NCI-H446 (cell line): Measurements from ENCODE around the gene ST8SIA1.

Experiments used
- DNase-seq, 2 experiments: peaks; one replicate each; lab custom pipeline; 2025; lab: John Stamatoyannopoulos, UW

The ST8SIA1 gene

DNA sequence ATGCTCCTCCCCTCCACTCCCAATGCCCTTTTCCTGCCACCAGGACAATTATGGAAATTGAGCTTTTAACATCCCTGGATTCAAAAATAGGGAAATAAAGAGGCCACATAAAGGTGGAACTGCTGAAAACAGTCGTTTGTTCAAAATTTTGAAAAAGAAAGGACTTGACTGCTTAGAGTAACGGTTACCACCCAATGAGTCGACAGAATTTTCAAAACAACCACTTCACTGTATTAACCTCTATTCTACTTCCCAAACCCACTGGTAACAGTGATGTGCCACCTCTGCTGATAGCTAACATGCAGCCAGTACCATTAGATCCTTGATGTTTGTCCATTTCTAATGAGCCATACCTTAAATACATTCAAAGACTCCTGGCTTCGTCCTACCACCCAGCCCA is 4.9 kb downstream of the ST8SIA1 start:
- DNase-seq: no peak

DNA sequence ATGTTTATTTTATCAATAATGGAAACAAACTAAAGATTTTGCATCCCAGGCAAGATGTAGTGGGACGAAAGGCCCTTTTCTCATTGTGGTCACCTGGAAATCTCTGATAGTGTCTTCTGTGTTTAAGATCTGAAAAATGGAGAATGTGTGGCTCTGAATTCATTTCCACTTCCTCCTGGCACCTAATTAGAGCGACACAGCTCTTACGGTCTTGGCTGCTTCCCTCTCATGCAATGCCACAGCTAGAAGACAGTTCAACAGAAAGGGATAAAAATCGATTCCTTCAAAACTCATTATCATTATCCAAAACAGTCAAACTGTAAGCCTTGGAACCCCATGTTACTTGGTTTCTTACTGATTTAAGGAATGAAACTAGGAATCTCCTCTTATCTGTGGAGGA is 9.3 kb downstream of the ST8SIA1 start:
- DNase-seq: no peak

DNA sequence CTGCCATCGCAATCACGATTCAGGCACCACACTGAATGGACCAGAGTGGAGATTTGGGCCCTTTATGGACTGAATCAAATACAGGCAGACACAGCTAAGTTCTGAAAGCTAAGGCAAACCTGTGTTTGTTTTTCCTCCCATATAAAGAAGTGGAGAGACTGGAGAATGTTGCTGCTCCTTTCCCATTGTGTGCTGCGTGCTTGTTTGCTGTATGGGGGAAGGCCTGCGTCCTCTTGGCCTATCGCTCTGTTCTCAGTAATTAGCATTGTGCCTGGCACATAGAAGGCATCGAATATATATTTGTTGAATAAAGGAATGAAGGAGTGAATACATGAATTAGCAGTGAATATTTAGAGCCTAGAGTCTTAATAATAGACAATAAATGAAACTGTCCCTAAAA is 12.4 kb downstream of the ST8SIA1 start:
- DNase-seq: no peak

DNA sequence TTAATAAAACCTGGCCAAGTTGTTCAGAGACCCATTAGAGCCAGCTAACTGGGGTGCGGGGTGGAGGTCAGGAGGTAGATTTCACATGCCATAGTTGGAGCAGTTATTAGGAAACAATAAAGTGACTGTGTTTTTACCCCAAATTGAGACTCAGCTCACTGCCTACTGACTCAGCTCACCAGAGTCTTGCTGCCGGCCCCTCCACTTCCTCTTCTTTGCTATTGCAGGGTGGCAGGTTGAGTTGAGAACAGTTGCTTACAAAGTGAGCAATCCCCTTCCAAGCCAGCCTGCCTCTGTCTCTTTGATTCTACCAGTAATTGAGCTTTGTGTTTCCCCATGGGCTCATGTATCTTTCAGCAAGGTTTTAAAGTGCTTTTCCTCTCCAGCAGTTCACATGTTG is 12.9 kb downstream of the ST8SIA1 start:
- DNase-seq: no peak

DNA sequence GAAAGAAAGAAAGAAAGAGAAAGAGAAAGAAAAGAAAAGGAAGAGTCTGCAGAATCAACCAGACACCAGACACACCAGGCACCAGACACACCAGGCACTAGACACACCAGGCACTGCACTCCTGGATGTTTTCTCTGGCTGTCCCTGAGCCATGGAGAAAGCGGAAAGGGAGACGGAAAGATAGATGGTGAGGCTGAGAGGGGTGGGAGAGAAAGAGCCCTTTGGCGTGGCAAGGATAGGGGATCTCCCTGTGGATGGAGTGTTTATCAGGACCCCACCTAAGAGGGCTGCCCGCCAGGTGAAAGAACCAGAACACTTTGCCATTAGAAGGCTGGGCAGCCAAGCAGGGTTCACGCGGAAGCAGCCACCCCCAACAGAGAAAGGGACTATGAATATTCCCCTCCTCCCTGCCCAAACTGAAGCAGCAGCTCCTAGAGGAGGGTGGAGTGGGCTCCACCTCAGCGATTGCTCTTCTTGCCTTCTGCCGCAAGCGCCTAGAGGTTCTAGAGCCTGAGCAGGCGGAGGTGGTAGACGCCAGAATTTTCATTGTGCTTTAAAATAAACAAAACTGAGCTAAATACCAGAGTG is 13.4 kb downstream of the ST8SIA1 start:
- no peak for DNase-seq

DNA sequence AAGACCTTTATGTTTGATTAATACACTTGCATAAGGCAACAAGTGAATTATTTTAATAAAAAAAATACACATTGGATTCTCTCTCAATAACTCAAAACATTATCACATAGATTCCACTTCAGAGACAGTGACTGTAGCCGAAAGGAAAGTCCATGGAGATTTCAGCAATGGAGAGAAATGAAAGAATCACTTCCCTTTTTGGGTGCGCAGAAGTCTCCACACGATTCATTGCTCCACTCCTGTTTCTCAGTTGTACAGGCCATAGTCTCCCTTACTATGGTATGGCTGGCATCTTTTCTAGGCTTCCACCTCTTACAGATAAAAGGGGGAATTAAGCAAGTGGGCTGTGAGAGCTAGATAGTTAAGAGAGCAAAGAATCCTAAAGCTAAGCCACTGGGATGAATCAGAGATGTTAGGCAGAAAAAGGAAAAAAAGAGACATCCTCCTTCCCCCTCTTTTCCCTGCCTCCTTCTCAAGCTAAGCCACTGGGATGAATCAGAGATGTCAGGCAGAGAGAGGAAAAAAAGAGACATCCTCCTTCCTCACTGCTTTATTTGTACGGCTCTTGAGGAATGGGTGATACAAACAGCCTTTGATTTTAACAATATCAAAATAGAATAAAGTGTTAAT is 16.3 kb downstream of the ST8SIA1 start:
- DNase-seq: no peak

DNA sequence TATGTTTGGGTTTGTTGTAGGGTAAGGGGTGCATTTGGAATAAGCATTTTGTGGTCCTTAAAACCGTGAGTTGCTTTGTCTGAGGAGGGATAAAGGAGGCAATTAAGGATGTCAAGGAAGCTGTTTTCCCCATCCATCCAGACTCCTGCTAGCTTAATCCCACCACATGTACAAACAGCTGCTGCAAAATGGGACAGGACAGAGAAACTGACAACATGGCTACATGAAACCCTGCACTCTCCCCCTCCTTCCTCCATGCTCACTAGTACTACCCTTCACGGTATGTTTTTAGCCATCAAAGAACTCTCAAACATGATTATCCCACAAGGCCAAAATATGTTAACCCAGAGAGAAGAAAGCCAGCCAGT is 20.6 kb downstream of the ST8SIA1 start:
- DNase-seq: no peak

DNA sequence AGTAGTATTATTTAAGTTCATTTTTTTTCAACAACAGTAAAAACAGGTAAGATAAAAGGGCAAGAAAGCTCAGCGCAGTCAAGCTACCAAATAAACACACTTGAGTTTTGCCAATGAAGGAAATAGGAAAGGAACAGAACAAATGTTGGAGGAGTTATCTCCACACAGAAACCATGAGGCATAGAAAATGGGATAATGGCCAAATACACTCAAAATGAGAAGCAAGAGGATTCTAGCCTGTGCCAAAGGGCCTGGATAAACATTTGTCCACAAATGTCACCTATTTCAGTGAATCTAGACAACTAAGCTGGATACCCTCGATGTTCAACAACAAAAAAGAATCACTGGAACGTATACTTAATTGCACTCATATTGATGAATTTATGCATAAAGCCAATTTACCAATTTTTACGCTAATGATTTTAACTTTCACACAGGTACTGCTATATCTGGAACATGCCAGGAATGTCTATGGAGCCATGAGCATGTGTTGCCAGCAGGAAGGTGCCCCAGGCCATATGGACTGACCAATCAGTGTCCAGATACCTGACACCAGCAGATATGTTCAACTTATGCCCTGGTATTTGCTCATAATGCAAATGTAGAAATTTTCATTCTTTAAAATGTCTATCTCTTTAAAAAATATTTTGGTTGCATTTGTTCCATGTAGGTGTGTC is 21.1 kb downstream of the ST8SIA1 start:
- DNase-seq: peak in 1 of 2 experiments; percentile 47

DNA sequence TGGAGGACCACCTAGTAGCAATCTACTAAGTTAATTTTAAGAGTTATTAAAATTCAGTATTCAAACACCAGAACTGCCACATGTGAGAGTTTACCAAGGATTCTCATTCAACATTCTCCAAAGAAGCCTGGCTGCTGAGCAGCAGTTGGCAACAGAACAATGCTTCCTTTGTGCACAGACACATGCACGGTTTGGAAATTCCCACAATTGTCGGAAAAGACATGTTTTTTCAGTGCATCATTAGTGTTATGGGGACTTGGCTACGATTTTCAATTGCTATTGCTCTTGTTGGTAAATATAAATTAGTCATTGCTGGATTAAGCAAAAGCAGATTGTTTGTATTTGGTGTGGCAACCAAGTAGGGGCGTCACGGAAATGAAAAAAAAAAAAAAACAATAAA is 22.2 kb downstream of the ST8SIA1 start:
- DNase-seq: peak; percentile 20 to 44

DNA sequence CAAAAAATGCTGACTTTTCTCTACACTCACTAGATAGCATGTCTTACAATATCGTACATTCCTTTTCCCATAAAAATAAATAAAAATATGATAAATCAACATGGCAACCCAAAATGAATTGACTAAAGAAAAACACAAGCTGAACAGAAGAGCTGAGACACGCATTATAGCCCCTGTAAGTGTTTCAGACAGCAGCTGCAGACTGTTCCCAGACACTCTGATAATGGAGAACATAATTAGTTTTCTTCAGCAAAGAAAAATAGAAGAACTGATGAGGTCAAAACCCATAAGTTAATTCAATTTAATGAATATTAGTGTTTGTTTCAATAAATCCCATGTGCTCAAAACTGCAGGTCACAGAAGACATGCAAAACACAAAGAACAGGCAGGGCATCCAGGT is 23.8 kb downstream of the ST8SIA1 start:
- no peak for DNase-seq

DNA sequence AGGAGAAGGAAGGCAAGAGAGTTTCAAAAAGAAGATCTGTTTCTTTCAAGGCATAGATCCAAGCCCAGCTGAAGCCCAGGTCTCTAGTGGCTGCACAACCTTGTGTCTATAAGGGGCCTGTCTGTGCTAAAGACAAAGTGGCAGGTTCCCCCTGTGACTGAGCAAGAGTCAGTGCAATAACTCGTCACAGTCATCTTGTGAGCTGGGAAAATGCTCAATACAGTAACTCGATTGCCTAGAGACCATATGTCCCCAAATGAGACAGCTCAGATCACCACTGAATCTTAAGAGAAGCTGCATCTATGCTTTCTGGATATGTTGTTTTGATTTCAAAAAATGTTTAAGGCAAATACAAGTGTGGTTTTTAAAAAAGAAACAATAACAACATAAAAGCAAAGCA is 24.2 kb downstream of the ST8SIA1 start:
- DNase-seq: no peak

DNA sequence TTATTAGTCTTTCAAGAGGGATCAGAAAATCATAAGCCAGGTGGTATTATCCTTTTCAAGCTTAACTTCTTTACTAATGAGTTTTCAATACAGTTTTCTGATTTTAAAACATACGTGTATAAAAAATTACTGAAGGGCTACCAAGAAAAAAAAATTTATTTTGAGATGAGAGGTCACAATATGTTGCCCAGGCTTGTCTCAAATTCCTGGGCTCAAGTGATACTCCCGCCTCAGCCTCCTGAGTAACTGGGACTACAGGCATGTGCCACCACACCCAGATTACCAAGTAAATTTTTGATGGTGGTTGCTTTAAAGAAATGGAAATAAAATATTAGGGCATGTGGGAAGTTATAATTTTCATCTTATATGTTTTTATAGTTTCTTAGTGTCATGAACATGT is 26.7 kb downstream of the ST8SIA1 start:
- DNase-seq: no peak

DNA sequence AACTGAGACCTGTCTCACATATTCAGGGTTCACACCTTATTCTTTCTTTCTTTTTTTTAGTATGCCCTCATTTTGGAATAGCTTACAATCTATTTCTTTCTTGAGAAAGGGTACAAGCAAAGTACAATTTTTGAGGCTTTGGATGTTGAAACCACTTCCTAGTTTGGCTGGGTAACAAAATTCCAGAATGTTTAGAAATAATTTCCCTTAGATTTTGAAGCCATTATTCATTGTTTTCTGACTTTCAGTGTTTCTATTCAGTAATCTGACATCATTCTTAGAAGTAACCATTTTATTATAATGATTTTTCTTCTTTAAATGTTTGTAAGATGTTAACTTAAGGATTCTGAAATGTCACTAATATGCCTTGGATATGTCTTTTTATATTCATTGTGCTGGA is 28.2 kb downstream of the ST8SIA1 start:
- no peak for DNase-seq

DNA sequence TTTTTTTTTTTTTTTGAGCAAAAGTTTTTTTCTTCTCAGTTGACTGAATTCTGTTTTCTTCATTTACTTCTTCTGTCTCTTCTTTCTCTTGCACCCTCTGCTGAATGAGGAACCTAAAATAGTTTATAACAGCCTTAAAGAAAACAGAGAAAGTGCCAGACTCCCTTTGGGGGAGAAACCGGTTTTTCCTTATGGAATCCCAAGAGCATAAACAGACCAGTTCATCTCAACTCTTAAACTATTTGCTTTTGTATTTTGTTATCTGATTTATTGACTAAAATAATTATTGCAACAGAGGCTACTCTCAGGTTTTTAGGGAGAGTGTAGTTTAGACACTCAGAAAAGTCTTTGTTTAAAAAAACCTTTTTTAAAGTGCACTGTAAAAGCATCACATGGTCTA is 30.2 kb downstream of the ST8SIA1 start:
- no peak for DNase-seq

DNA sequence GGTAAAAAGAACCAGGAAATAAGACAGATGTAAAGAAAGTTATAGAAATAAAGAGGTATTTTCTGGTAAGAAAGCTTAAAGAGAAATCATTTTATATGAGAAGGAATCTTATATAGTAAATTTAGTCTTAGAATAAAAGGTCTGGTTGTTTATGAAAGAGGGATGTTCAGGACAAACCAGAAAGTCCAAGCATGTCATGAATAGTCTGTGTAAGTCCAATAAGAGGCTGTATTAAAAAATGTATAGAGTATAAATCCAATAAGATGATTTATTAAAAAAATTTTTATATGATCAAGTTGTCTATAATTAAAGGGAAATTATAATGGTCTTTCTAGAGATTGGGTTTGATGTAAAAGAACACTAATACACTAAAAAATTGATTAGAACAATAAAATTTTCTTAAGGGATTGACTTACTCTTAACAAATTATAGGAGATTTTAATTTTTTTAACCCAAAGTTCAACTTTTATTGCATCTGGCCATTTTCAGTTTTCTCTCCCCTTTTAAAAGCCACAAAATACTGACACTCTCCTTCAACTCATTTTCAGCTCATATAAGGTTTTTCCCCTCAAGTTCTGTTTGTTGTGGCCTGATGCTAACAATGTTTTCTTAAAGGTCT is 35.1 kb downstream of the ST8SIA1 start:
- no peak for DNase-seq

DNA sequence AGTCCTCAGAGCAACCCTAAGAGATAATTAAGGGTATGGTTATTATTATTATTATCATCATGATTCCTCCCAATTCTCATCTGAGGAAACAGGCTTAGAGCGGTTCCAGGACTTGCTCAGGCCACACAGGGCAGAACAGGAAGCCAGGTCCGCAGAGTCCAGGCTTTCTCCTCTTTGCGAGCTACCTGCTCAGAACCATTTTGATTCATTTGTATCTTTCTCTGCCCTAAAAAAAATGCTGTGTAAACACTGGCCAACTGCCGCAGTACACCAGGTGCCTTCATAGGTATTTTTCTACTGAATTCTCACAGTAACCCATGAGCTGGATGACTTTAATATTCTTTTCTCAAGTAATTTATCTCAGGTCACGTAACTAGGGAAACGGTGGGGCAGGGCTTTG is 45.3 kb downstream of the ST8SIA1 start:
- DNase-seq: no peak

DNA sequence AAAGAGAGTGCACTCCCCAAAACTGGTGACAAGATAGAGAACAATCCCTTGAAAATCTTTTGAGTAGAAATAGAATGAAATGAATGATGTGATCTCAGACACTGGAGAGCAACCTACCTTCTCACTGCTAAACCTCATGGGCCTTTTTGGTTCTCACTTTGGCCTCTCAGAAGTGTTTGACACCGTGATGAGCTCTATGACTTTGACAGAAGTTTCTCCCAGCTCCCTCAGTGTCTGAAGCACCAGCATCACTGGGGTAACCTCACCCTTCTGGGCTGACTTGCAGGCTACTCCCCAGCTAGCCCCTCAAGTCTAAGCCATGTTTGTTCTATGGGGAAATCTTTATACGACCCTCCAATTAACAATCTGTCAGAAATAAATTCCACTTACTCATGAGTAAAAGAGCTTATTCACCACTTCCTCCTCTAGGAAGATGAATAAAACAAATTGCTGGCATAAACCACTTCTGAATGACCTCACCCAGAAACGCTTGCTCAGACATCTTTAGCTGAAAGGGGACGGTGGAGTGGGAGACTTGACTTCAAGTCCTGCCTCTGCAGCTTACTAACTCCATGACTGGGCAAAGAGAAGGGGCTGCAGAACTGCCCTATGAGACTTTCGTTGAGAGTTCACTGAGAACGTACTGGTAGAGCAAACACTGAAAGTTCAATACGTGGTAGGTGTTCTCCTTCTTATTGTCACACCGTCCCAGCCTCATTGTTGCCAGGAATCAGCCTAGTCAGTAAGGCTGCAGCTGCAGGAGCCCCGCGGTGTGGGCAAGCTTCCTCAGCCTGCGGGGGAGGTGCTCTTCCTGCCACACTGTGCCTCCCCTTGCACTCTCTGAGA is 46.5 kb downstream of the ST8SIA1 start:
- DNase-seq: no peak

DNA sequence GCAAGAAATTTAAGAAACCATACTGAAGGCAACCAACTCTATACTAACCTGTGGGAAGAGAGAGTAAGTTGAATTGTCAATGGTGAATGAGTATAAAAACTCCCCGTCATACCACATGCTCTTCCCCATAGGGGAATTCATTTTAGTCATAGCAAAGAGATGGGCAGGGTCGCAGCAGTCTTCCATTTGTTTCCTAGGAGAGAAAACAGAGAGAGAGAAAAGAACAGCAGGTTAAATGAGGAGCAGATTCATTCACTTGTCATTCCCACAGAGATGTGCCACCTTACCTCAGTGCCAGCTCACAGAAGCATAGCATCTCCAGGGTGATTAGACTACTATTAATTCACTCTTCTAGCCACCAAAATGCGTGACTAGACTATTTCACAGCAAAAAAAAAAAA is 47.4 kb downstream of the ST8SIA1 start:
- DNase-seq: no peak

DNA sequence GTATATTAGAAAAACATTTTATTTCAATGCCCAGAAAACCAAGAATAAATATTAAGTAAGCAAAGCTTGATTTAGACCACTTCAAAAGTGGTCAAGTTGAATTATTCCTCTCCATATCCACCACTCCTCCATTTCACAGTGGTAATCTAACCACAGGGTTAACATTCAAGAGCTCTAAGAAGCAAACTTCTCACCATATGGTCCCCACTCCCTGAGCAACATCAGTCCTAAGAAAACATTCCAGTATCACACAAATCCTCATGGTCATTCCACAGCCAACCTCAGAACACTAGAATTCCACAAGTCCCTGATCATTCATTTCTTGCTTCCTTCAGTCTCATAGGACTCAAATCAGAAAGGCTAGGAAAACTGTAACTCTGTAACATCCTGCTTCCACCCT is 47.9 kb downstream of the ST8SIA1 start:
- no peak for DNase-seq

DNA sequence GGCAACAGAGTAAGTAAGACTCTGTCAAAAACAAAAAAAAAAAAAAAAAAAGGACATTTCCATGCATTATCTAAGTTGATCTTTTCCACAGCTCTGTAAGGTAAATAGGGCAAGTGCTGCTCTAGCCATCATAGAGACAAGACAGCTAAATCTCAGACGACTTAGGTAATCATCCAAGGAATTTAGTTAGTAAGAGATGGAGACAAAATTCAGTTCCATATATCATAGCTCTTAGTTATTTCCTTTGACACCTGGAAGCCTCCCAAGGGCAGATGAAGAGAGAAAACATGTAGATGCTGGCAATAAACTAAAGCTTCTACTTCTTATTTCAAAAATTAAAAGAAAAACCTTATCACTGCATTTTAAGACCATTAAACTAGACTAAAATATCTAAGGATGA is 48.7 kb downstream of the ST8SIA1 start:
- no peak for DNase-seq

DNA sequence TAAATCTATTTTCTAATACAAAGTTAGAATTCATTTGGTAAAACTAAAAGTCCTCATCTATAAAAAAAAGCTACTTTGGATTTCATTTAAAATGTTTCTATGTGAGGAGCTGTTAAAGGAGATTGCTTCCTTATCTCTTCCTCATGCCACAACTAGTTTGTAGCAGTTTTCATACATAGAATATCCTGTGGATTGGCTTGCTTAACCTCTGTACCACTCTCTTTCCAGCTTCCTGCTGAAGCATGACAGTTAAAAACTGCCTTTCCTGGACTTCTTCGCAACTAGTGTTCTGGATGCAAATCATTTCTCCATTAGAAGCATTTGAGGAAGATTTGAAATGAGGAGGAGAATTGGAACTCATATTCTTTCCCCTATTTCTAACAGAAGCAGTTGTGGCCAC is 49.6 kb downstream of the ST8SIA1 start:
- no peak for DNase-seq

DNA sequence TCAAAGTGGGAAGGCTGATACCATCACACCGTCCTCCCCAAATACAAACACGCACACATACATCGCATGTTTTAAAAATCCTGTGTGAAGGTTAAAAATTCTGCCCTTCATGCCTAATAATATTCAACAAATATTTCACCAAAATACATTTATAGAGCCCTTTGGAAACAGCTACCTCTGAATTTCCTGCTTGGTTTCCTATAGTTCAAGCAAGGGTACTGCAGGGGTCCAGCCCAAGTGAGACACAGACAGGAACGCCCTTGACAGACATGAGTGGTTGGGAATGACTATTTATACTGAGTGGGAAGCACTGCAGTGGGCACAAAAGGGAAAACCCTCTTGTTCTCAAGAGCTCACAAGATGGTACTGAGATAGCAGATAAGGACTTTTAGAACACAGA is 51.0 kb downstream of the ST8SIA1 start:
- DNase-seq: no peak
